Stimulated activated CD4-positive, alpha-beta T cell treated with anti-CD3 and anti-CD28 coated beads, TNF-alpha, amount 100 ng/mL, for 4 hours (primary cell): ENCODE data around the gene CD36.
"Not testable (repeated sequence)": the region's sequence is repeated elsewhere in the genome, so short reads cannot be mapped to it uniquely, and the experiment has no call there.

ENCODE experiments used
- DNase-seq, 3 experiments: peaks; one replicate each; pipeline ENCODE4 v3.0.0-alpha.2; 2020; ENCODE audit warnings: low read depth in 3 of 3

The CD36 gene

DNA sequence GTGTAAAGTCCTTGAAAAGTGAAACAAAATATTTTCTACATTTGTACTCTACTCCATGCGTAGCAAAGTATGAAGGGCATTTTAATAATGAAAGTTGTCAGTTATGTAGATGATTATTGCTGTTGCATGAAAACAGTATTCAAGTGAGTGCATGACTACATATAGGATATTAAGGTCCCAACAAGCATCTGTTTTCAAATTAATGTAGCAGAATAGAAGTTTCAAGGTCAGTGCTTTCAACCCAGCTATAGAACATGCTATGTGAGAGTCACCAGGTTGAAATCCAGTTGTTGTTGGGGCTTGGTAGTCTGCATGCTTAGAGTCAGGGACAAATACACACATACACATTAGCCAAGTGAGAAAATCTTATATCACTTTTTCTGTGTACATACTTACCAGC lies 14.8 kb downstream of the CD36 start:
- no peak for DNase-seq

DNA sequence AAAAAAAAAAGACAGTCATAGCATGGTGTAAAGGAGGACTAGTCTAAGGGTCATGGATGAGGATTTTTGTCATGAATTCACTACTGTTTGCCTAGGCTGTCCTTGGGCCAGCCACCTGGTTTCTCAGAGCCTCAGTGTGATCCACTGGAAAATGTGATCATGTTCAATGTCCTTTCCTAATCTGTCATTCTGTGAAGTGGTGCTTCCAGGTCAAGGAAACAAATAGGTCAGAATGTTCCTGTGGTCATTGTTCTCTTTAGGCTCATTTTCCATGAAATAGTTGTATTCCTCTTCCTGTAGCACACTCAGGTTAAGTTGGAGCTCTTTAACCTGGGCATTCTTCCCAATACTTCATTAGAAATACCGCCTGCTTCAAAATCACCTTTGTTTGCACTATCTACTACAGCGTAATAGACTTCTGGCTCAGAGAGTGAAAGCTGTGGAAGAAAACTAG lies 16.5 kb downstream of the CD36 start:
- no peak for DNase-seq

- no peak for DNase-seq
Measured at GRCh38 chr7:80656029-80656428, 17.6 kb downstream of the CD36 start.

- DNase-seq = no peak
Measured at GRCh38 chr7:80659120-80660055, 20.9 kb downstream of the CD36 start.

- no peak for DNase-seq
Measured at GRCh38 chr7:80660939-80661338, 22.5 kb downstream of the CD36 start.

DNA sequence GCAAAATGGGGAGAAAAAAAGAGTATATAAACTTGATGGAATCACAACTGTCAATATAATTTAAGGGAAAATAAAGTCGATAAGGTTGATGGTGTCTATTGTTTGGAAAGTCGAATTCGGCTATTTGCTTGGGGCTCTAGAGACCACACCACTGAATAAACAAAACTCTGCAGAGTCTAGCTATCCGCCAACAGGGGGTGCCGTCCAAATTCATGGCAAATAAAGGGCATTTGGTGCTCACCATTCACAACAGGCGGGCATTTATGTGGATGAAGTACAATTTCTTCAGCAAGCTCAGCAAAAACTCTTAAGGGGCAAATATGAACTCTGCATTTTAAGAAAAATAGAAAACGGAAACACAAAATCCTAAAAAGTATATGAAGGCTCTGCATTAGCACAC lies 23.3 kb downstream of the CD36 start:
- no peak for DNase-seq

DNA sequence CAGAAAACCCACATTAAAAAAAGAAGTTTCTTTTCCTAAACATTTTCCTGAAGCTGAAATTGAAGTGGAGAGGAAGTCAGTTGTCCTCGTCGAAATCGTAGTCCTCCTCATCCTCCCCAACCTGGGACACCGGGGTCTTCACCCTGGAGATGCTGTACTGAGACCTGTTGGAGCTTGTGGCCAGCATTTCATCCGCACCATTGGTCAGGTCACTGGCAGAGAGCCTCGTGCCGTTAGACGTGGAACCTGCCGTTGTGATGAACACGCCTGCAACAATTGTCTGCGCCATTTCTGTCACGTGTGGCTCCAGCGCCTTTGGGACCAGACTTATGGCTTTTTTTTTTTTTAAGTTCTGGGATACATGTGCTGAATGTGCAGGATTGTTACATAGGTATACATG lies 23.8 kb downstream of the CD36 start:
- DNase-seq = no peak

GRCh38 chr7:80665526-80665925 lies 27.1 kb downstream of the CD36 start:
- no peak for DNase-seq

GRCh38 chr7:80666376-80666775 lies 27.9 kb downstream of the CD36 start:
- DNase-seq = no peak

GRCh38 chr7:80669367-80669766 lies 30.9 kb downstream of the CD36 start:
- not testable (repeated sequence) for DNase-seq

DNA sequence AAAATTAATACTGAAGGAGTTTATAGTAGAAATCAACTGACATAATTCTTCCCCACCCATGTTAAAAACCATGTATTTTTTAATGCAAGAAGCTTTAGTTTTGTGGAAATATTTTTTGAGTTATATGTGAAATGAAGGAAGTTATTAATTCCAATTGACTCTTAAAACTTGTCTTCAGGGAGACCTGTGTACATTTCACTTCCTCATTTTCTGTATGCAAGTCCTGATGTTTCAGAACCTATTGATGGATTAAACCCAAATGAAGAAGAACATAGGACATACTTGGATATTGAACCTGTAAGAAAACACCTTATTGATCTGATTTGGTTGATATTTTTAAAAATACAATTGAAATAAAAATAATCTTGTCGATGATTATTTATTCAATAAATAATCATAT lies 33.3 kb downstream of the CD36 start:
- no peak for DNase-seq

GRCh38 chr7:80675090-80675489 lies 36.6 kb downstream of the CD36 start:
- DNase-seq = no peak

DNA sequence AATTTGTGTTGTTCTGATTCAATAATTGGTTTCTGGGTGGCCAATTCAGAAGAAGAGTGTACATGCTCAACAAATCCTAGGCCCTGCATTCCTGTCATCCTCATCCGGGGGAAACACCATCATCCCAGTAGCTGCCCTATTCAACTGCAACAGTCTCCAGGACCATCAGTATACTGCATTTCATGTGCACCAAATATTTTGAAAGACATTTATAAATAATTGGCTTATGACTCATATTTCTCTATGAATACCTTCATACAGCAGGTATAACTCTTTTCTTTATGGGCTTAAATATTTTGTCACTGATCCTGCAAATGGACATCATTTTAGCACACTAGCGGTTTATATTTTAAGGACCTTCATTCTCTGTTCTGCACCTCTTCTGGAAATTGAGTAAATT lies 38.0 kb downstream of the CD36 start:
- DNase-seq = no peak

- DNase-seq = no peak
Measured at GRCh38 chr7:80677629-80678028, 39.2 kb downstream of the CD36 start.

GRCh38 chr7:80678707-80679106 lies 40.3 kb downstream of the CD36 start:
- DNase-seq = no peak

GRCh38 chr7:80679921-80680907 lies 41.8 kb downstream of the CD36 start:
- no peak for DNase-seq

- no peak for DNase-seq
Measured at GRCh38 chr7:80681272-80681885, 42.9 kb downstream of the CD36 start.

GRCh38 chr7:80682744-80683143 lies 44.3 kb downstream of the CD36 start:
- DNase-seq = no peak

- DNase-seq = no peak
Measured at GRCh38 chr7:80686576-80686975, 48.1 kb downstream of the CD36 start.

DNA sequence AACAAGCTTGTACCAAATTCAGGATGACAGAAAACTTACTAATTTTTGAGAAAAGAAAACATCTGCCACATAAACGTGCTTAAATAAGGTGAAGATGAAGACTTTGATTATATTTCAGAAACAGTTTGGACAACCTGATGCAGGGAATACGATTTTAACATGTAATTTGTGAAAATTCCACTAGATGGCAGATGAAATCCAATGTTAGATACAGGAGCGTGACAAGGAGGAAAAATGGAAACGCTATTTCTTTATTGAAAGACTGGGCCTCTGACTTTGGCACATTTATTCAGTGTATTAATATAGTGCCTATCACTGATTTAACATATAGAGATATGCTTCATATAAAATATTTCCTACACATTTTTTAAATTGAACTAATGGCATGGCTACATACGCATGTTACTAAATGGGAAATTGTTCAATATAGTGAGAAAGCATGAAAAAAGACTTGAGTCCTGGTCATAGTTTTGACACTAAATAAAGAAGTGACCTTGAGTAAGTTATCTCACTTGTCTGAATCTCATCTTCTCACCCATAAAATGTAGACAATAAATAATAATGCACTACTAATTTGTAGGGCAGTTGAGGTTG lies 60.7 kb downstream of the CD36 start:
- DNase-seq = no peak

DNA sequence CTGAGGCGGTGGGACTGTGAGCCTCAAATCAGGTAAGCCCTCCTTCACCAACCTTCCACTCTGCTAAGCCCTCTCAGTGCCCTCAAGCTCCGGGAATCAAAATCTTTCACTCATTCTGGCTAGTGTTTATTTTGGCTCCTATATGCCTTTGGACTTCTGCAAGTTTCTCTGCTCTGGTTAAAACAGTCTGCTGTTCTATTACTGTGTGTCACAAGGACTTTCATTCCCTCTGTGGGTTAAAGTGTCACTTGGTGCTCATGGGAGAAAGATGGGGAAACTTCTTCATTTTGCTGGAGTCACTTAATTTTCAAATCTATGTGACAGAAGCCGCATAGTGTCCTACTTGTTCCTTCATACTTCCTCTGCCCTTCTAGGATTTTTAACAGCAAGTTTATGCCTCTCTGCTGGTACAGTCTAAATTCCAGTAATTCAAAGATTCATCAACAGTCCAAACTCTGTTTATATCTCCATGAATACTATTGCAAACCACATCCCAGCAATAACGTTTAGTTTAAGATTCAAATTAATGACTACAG lies 61.3 kb downstream of the CD36 start:
- DNase-seq = no peak
